Activated CD8-positive, alpha-beta T cell treated with anti-CD3 and anti-CD28 coated beads for 36 hours (primary cell): ENCODE measurements around the gene MALSU1. TPM values are rescaled to one million over a fixed set of nuclear protein-coding genes. Genes with fewer than 3 reads are reported as not detected.
A peak's percentile ranks its signal among the peaks of the same experiment; 100 is the strongest.

ENCODE experiments used
- ATAC-seq: fragments of 200-7000 bp; cut with Tn5 transposase; one replicate; pipeline ENCODE4 v1.10.0; 2021; ENCODE audit warnings: mild to moderate bottlenecking, moderate library complexity
- CTCF ChIA-PET: fragments of 350-600 bp; sonication (Branson Sonifier 250); formaldehyde crosslinking; loops from one replicate; lab custom pipeline; 2021; ENCODE audit warnings: antibody characterized with exemption; lab: Charles Lee
- POLR2A ChIA-PET: fragments of 350-600 bp; sonication (Branson Sonifier 250); formaldehyde crosslinking; loops from one replicate; lab custom pipeline; 2021; ENCODE audit warnings: antibody characterized with exemption; lab: Charles Lee
- DNase-seq: peaks from one replicate; pipeline ENCODE4 v3.0.0-alpha.2; 2020
- H3K27ac Mint-ChIP-seq: one replicate; pipeline ENCODE4 v1.8.0; 2021; ENCODE audit warnings: mild to moderate bottlenecking, mixed read lengths
- H3K27me3 Mint-ChIP-seq: one replicate; pipeline ENCODE4 v1.8.0; 2021; ENCODE audit warnings: mixed read lengths
- H3K36me3 Mint-ChIP-seq: one replicate; pipeline ENCODE4 v1.8.0; 2021; ENCODE audit warnings: low read depth, mixed read lengths
- H3K4me1 Mint-ChIP-seq: one replicate; pipeline ENCODE4 v1.8.0; 2021; ENCODE audit warnings: low read depth, mixed read lengths
- H3K4me3 Mint-ChIP-seq: one replicate; pipeline ENCODE4 v1.8.0; 2021; ENCODE audit warnings: mild to moderate bottlenecking, moderate library complexity, mixed read lengths
- H3K9me3 Mint-ChIP-seq: one replicate; pipeline ENCODE4 v1.8.0; 2021; ENCODE audit warnings: mixed read lengths
- CTCF ChIP-seq: fragments of 200-600 bp; IDR thresholded peaks from one replicate; pipeline ENCODE4 v1.8.0; 2022; ENCODE audit warnings: antibody characterized with exemption, mild to moderate bottlenecking
- intact Hi-C: fragments of 100-400 bp; cut with micrococcal nuclease; formaldehyde crosslinking; loops from one replicate; pipeline ENCODE4 v1.10.0; 2022
- total RNA-seq, 2 experiments: library from RNA; stranded (reverse); gene quantifications; one replicate each; pipeline ENCODE4 v1.2.3, GENCODE V29; 2021

The MALSU1 gene
- total RNA-seq, 2 experiments from 2014 or later, result 99.1 to 101 TPM

- intact Hi-C loops, result no loop called here
- Mint-ChIP-seq H3K27me3 (peaks cover 12% of the 10 kb centered on the region), H3K4me1 (peaks cover 8% of the 10 kb centered on the region), H3K36me3 (no peaks in the 10 kb centered on the region), H3K9me3 (no peaks in the 10 kb centered on the region), H3K27ac (no peak overlapping the region), H3K4me3 (no peak overlapping the region)
- ChIA-PET CTCF (interaction anchor here (1.0 to 1.7 kb wide), 5 partner anchors 9 to 195 kb away, joined by 3 to 4 read pairs (median 3); no protein-coding TSS in a partner anchor), POLR2A (no interaction called here)
- DNase-seq, result no peak
- TF ChIP-seq CTCF, result no peak
- no peak for ATAC-seq
Observed at GRCh38 chr7:23268167-23268566, 31.0 kb upstream of the MALSU1 start.

DNA sequence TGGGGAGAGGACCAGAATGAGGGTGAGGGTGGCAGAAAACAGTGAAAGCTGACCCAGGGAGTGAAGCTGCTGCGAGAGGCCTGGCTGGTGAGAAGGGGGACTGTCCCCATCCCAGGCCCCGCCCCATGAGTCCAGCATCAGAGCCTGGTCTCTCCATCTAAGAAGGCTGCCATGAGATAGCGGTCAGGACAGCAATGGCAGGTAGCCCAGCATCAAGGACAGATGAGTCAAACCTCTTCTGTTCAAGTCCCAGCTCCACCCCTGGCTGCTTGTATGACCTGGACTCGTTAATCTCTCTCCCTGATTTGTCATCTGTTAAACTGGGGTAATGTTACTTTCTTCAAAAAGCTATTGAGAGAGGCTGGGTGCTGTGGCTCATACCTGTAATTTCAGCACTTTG is 30.4 kb upstream of the MALSU1 start:
- H3K27me3 Mint-ChIP-seq, result peaks cover 12% of the 10 kb centered on the region
- no peak overlapping the region for H3K4me3 Mint-ChIP-seq
- H3K36me3 Mint-ChIP-seq, result no peaks in the 10 kb centered on the region
- no peaks in the 10 kb centered on the region for H3K9me3 Mint-ChIP-seq
- TF ChIP-seq CTCF, result no peak
- peaks cover 13% of the 10 kb centered on the region for H3K4me1 Mint-ChIP-seq
- ATAC-seq, result no peak
- DNase-seq, result no peak
- intact Hi-C loops, result no loop called here
- ChIA-PET CTCF (interaction anchor here (0.6 to 6.7 kb wide), 7 partner anchors 8 to 194 kb away, joined by 3 to 139 read pairs (median 4); no protein-coding TSS in a partner anchor), POLR2A (no interaction called here)
- no peak overlapping the region for H3K27ac Mint-ChIP-seq

DNA sequence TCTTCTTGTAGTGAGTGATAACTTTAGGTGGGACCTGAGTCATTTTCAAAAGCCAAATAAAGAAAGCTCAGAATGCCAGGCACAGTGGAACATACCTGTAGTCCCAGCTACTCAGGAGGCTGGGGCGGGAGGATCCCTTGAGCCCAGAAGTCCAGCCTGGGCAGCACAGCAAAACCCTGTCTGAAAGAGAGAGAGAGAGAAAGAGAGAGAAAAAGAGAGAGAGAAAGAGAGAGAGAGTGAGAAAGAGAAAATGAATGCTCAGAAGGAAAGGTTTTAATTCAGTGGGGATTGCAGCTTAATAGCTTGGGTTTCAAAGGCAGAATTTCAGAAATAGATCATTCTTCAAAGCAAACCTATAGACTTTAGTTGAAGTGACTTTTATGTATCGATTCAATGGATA is 26.9 kb upstream of the MALSU1 start:
- Mint-ChIP-seq H3K36me3 (no peaks in the 10 kb centered on the region), H3K9me3 (no peaks in the 10 kb centered on the region), H3K4me1 (peaks cover 10% of the 10 kb centered on the region), H3K4me3 (no peak overlapping the region), H3K27me3 (peaks cover 12% of the 10 kb centered on the region), H3K27ac (no peak overlapping the region)
- no peak for DNase-seq
- intact Hi-C loops, result loop anchor here (2.0 to 10.0 kb wide), 2 partner anchors 85 to 443 kb away; partner anchors contain the start of gene STK31
- no peak for TF ChIP-seq CTCF
- ChIA-PET POLR2A (interaction anchor here (0.8 kb wide), 1 partner anchor 191 kb away, joined by 3 read pairs; no protein-coding TSS in a partner anchor), CTCF (interaction anchor here (0.6 to 6.9 kb wide), 47 partner anchors 10 to 446 kb away, joined by 3 to 139 read pairs (median 8); partner anchors contain the start of genes GPNMB, IGF2BP3, MALSU1 and STK31)
- ATAC-seq, result no peak

DNA sequence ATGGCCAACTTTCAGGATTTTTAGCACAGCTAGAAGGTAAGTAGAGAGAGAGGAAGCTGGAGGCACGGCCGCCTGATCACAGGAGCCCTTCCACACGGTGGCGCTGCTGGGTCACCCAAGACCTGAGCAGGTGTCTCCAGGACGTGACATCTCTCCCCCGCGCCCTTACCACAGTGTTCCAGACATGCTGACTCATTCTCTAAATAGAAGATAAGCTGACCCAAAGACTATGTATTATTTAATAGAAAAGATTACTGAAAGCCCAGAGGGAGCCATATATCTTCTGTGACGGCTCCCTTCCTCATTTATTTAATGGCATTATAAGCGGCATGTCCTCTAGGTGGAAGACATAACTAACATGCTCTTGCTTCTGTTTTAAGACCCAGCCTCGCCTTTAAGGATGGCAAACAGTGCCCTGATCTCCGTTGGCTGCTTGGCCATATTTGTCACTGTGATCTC is 26.0 kb upstream of the MALSU1 start:
- Mint-ChIP-seq H3K27ac (peak overlapping the region; percentile 47), H3K4me1 (peaks cover 12% of the 10 kb centered on the region), H3K27me3 (peaks cover 12% of the 10 kb centered on the region), H3K9me3 (no peaks in the 10 kb centered on the region), H3K4me3 (peak overlapping the region; percentile 59), H3K36me3 (no peaks in the 10 kb centered on the region)
- peak; percentile 75 for TF ChIP-seq CTCF
- ChIA-PET POLR2A (interaction anchor here (0.6 to 1.5 kb wide), 6 partner anchors 22 to 258 kb away, joined by 3 to 4 read pairs (median 3); no protein-coding TSS in a partner anchor), CTCF (interaction anchor here (0.6 to 6.9 kb wide), 75 partner anchors 9 to 445 kb away, joined by 3 to 139 read pairs (median 5); partner anchors contain the start of genes GPNMB, IGF2BP3, MALSU1 and STK31)
- ATAC-seq, result peak; percentile 97
- peak; percentile 98 for DNase-seq
- intact Hi-C loops, result loop anchor here (1.0 to 10.0 kb wide), 3 partner anchors 84 to 442 kb away; partner anchors contain the start of gene STK31

DNA sequence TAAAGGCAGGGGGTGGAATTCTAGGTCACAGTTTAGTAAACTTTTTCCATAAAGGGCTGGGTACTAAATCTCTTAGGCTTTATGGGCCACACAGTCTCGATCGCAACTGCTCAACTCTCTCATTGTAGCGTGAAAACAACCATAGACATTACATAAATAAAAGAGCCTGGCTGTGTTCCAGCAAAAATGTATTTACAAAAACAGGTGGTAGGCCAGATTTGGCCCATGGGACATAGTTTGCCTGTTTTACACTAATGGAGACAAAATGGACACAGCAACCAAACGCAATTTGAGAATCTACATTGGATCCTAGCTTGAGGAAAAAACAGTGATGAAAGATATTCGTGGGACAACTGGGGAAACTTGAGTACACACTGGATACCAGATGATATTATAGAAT is 23.2 kb upstream of the MALSU1 start:
- DNase-seq, result no peak
- Mint-ChIP-seq H3K27me3 (peaks cover 6% of the 10 kb centered on the region), H3K27ac (no peak overlapping the region), H3K9me3 (no peaks in the 10 kb centered on the region), H3K4me3 (no peak overlapping the region), H3K4me1 (peaks cover 12% of the 10 kb centered on the region), H3K36me3 (no peaks in the 10 kb centered on the region)
- ChIA-PET POLR2A (interaction anchor here (0.5 to 0.9 kb wide), 2 partner anchors 192 to 324 kb away, joined by 3 read pairs; no protein-coding TSS in a partner anchor), CTCF (interaction anchor here (0.6 to 6.9 kb wide), 16 partner anchors 9 to 356 kb away, joined by 3 to 55 read pairs (median 4); no protein-coding TSS in a partner anchor)
- intact Hi-C loops, result loop anchor here (5.0 to 10.0 kb wide), 4 partner anchors 71 to 439 kb away; partner anchors contain the start of genes IGF2BP3, STK31 and TRA2A
- no peak for TF ChIP-seq CTCF
- ATAC-seq, result no peak
